CD14-positive monocyte (primary cell): ENCODE measurements around the gene MMP13. TPM values are rescaled to one million over a fixed set of nuclear protein-coding genes. Genes with fewer than 3 reads are reported as not detected.

Source experiments
- DNase-seq, 3 donors: peaks; one replicate each; pipeline ENCODE4 v3.0.0-alpha.2; 2011 to 2022
- H2AFZ ChIP-seq: 2 replicates; pipeline ENCODE4 v1.6.0; 2012; ENCODE audit warnings: mild to moderate bottlenecking, low read depth, low read length, inconsistent platforms; ENCODE audit not compliant: insufficient read depth, poor library complexity, severe bottlenecking
- H3K27ac ChIP-seq, 2 donors: 1 replicate in 1 of 2; 2 replicates in 1 of 2; pipeline ENCODE4 v1.5.1; 2012 to 2013; ENCODE audit warnings: low read length in 2 of 2, control low read depth in 1 of 2, inconsistent platforms in 1 of 2, low read depth in 1 of 2, mild to moderate bottlenecking in 1 of 2
- H3K27me3 ChIP-seq, 2 donors: one replicate each; pipeline versions ENCODE4 v1.6.0 to v1.6.1; 2011 to 2013; ENCODE audit warnings: low read length in 2 of 2; ENCODE audit not compliant: control insufficient read depth in 2 of 2, insufficient read depth in 2 of 2
- H3K36me3 ChIP-seq, 2 donors: replicated peaks in 1 of 2; 1 replicate in 1 of 2; 2 replicates in 1 of 2; pipeline versions ENCODE4 v1.5.1 to v1.6.1; 2012 to 2013; ENCODE audit warnings: low read length in 2 of 2, control low read depth in 1 of 2, inconsistent platforms in 1 of 2, mild to moderate bottlenecking in 1 of 2; ENCODE audit not compliant: insufficient read depth in 2 of 2, control insufficient read depth in 1 of 2
- H3K4me1 ChIP-seq, 2 donors: 1 replicate in 1 of 2; 2 replicates in 1 of 2; pipeline versions ENCODE4 v1.5.1 to v1.6.1; 2012 to 2013; ENCODE audit warnings: low read length in 2 of 2, control low read depth in 1 of 2, inconsistent platforms in 1 of 2, mild to moderate bottlenecking in 1 of 2, moderate library complexity in 1 of 2; ENCODE audit not compliant: insufficient read depth in 2 of 2, control insufficient read depth in 1 of 2
- H3K4me2 ChIP-seq: replicated peaks from 2 replicates; pipeline ENCODE3; 2012; ENCODE audit warnings: low read length, moderate library complexity, mild to moderate bottlenecking; ENCODE audit not compliant: poor library complexity, severe bottlenecking; ENCODE audit errors: extremely low read depth
- H3K4me3 ChIP-seq, 3 experiments: fragments of 200-600 bp in 1 of 3; sonication (generic) in 1 of 3; replicated peaks in 1 of 3; 1 replicate in 2 of 3; 2 replicates in 1 of 3; pipeline ENCODE4 v1.5.1; 2011 to 2013; ENCODE audit warnings: low read length in 3 of 3, mild to moderate bottlenecking in 3 of 3, control low read depth in 2 of 3, low read depth in 2 of 3, inconsistent platforms in 1 of 3, moderate library complexity in 1 of 3
- H3K79me2 ChIP-seq: 2 replicates; pipeline ENCODE4 v1.6.0; 2012; ENCODE audit warnings: mild to moderate bottlenecking, control low read depth, inconsistent platforms, low read length, moderate library complexity; ENCODE audit not compliant: insufficient read depth
- H3K9ac ChIP-seq: 2 replicates; pipeline ENCODE4 v1.6.0; 2017; ENCODE audit warnings: low read length, mild to moderate bottlenecking; ENCODE audit not compliant: insufficient read depth, poor library complexity, severe bottlenecking
- H3K9me3 ChIP-seq, 2 donors: replicated peaks in 1 of 2; 1 replicate in 1 of 2; 2 replicates in 1 of 2; pipeline versions ENCODE4 v1.5.1 to v1.6.1; 2012 to 2013; ENCODE audit warnings: low read length in 2 of 2, control low read depth in 1 of 2; ENCODE audit not compliant: control insufficient read depth in 1 of 2, insufficient read depth in 1 of 2
- H4K20me1 ChIP-seq: 2 replicates; pipeline ENCODE4 v1.6.0; 2012; ENCODE audit warnings: mild to moderate bottlenecking, low read length, control low read depth, moderate library complexity; ENCODE audit not compliant: insufficient read depth
- H3K27ac Mint-ChIP-seq, 7 donors: one replicate each; pipeline ENCODE4 v1.8.0; 2020; ENCODE audit warnings: mild to moderate bottlenecking in 7 of 7, mixed read lengths in 7 of 7, moderate library complexity in 6 of 7, inconsistent platforms in 2 of 7
- H3K27me3 Mint-ChIP-seq, 3 donors: one replicate each; pipeline ENCODE4 v1.8.0; 2021 to 2022; ENCODE audit warnings: low read depth in 3 of 3, mild to moderate bottlenecking in 3 of 3, mixed read lengths in 3 of 3, moderate library complexity in 3 of 3, inconsistent platforms in 1 of 3
- H3K36me3 Mint-ChIP-seq, 2 donors: one replicate each; pipeline ENCODE4 v1.8.0; 2020; ENCODE audit warnings: mixed read lengths in 2 of 2, inconsistent platforms in 1 of 2, mild to moderate bottlenecking in 1 of 2
- H3K4me1 Mint-ChIP-seq: one replicate; pipeline ENCODE4 v1.8.0; 2020; ENCODE audit warnings: mild to moderate bottlenecking, mixed read lengths
- H3K4me3 Mint-ChIP-seq, 2 donors: one replicate each; pipeline ENCODE4 v1.8.0; 2020; ENCODE audit warnings: mild to moderate bottlenecking in 2 of 2, mixed read lengths in 2 of 2, moderate library complexity in 1 of 2
- H3K9me3 Mint-ChIP-seq, 7 donors: one replicate each; pipeline ENCODE4 v1.8.0; 2020 to 2022; ENCODE audit warnings: mixed read lengths in 7 of 7, mild to moderate bottlenecking in 6 of 7, moderate library complexity in 6 of 7, inconsistent platforms in 2 of 7
- WGBS: methylation state at CpG from one replicate; pipeline ENCODE4 v1.1.5; 2013; ENCODE audit warnings: missing lambda C conversion rate; ENCODE audit not compliant: insufficient coverage; 5-methylcytosine and 5-hydroxymethylcytosine counted together
- intact Hi-C, 2 donors: fragments of 100-400 bp; cut with micrococcal nuclease; formaldehyde crosslinking; loops; one replicate each; pipeline versions ENCODE4 v1.15.0 to v1.15.1; 2023
- polyA plus RNA-seq, 3 donors: library from polyadenylated mRNA; depleted of rRNA in 1 of 3; unstranded in 2 of 3; stranded (reverse) in 1 of 3; fragments of 300-500 nt in 2 of 3; fragments of >200 nt in 1 of 3; fragmentation: Illumina TruSeq in 2 of 3; gene quantifications; 1 replicate in 2 of 3; 2 replicates in 1 of 3; pipeline ENCODE4 v1.2.3, GENCODE V29; 2012 to 2021
- TF ChIP-seq, protein P1 (sequence below): fragments of 200-600 bp; IDR thresholded peaks from one replicate; pipeline ENCODE4 v1.8.0; 2022; ENCODE audit warnings: antibody characterized with exemption, mild to moderate bottlenecking

MMP13 gene
- polyA plus RNA-seq, 3 donors: not detected

DNA sequence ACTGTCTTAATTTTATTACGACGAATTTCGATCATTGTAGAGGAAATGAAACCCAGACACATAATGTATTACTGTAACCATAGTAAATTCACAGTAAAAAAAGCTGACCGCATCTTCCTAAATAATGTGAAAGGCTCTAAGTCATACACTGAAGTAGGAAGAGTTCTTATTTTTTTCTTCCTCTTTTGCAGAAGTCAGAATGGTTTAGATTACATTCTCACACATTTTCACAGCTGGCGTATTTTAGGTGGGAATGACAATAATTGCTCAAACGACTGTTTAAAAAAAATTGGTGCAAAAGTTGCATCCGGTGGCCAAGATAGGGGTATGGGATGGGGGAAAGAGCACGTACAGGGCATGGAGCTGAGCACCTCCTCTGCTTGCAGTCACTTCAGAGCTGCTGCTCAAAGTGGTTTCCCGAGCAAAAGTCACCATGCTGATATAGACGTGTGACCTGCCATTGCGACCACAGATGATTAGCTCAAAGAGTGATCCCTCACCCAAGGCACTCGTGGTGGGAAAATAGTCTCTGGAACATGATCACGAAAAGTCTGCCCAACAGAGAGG lies 35.3 kb downstream of the MMP13 start:
- H3K9me3 Mint-ChIP-seq: peaks cover 0 to 10% (median 0%) of the 10 kb centered on the region in 7 donors

DNA sequence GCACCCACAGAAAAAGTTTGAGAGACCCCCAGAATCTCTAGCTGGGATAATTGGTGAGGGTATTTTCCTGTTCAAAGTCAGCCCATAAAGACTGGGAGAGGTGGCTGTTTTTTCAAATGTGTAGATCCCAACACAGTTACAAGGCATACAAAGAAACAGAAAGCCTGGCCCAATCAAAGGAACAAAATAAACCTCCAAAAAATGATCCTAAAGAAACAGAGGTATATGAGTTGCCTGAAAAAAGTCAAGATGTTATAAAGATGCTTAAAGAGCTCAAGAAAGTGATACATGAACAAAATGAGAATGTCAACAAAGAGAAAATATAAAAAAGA lies 40.5 kb downstream of the MMP13 start:
- Histone ChIP-seq H3K9me3 (no peaks in the 10 kb centered on the region), H3K4me2 (no peak overlapping the region), H3K9ac (no peak overlapping the region), H3K36me3 (no peaks in the 10 kb centered on the region), H3K27me3 (peaks cover 33 to 34% of the 10 kb centered on the region in 2 donors), H3K79me2 (no peaks in the 10 kb centered on the region), H4K20me1 (no peaks in the 10 kb centered on the region), H3K4me1 (peaks cover 7 to 8% of the 10 kb centered on the region in 2 donors), H3K4me3 (no peak overlapping the region), H3K27ac (no peak overlapping the region), H2AFZ (no peak overlapping the region)
- Mint-ChIP-seq H3K4me1 (peaks cover 7% of the 10 kb centered on the region), H3K27me3 (peaks cover 26 to 47% (median 32%) of the 10 kb centered on the region in 3 donors), H3K9me3 (peaks cover 0 to 4% (median 0%) of the 10 kb centered on the region in 7 donors), H3K27ac (peak overlapping the region in 1 of 7 donors; percentile 31), H3K36me3 (no peaks in the 10 kb centered on the region), H3K4me3 (no peak overlapping the region)
- intact Hi-C loops: no loop called here
- TF ChIP-seq, protein P1, sequence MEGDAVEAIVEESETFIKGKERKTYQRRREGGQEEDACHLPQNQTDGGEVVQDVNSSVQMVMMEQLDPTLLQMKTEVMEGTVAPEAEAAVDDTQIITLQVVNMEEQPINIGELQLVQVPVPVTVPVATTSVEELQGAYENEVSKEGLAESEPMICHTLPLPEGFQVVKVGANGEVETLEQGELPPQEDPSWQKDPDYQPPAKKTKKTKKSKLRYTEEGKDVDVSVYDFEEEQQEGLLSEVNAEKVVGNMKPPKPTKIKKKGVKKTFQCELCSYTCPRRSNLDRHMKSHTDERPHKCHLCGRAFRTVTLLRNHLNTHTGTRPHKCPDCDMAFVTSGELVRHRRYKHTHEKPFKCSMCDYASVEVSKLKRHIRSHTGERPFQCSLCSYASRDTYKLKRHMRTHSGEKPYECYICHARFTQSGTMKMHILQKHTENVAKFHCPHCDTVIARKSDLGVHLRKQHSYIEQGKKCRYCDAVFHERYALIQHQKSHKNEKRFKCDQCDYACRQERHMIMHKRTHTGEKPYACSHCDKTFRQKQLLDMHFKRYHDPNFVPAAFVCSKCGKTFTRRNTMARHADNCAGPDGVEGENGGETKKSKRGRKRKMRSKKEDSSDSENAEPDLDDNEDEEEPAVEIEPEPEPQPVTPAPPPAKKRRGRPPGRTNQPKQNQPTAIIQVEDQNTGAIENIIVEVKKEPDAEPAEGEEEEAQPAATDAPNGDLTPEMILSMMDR: no peak
- no peak for DNase-seq

More for the DNA sequence above, 35.3 kb downstream of the MMP13 start:
- no peaks in the 10 kb centered on the region for H3K79me2 ChIP-seq
- DNase-seq: peak; percentile 65 to 73 (median 72)
- TF ChIP-seq, protein P1: no peak
- H3K9ac ChIP-seq: no peak overlapping the region
- Mint-ChIP-seq H3K36me3 (no peaks in the 10 kb centered on the region), H3K4me1 (peaks cover 34% of the 10 kb centered on the region), H3K27ac (peak overlapping the region; percentile 78 to 91 (median 88)), H3K27me3 (peaks cover 46 to 70% (median 47%) of the 10 kb centered on the region in 3 donors), H3K4me3 (peak overlapping the region; percentile 17 to 83)
- peaks cover 29 to 45% of the 10 kb centered on the region in 2 donors for H3K27me3 ChIP-seq
- peak overlapping the region; percentile 33 for H3K4me2 ChIP-seq
- no peaks in the 10 kb centered on the region for H3K36me3 ChIP-seq
- H4K20me1 ChIP-seq: no peaks in the 10 kb centered on the region
- peak overlapping the region; percentile 26 to 67 for H3K27ac ChIP-seq
- intact Hi-C loops: no loop called here
- H3K9me3 ChIP-seq: no peaks in the 10 kb centered on the region
- peak overlapping the region in 1 of 3 experiments; percentile 19 for H3K4me3 ChIP-seq
- no peak overlapping the region for H2AFZ ChIP-seq
- H3K4me1 ChIP-seq: peaks cover 29 to 30% of the 10 kb centered on the region in 2 donors
- 0% methylated on average over 7 of the region's 13 CpGs for WGBS
